Effector memory CD4-positive, alpha-beta T cell (primary cell): ENCODE data around the gene DNAJC5.
"Not testable (repeated sequence)": the region's sequence is repeated elsewhere in the genome, so short reads cannot be mapped to it uniquely, and the experiment has no call there.

Experiments used
- DNase-seq, 3 donors: peaks; one replicate each; pipeline ENCODE4 v3.0.0-alpha.2; 2020
- H3K27ac ChIP-seq: 2 replicates; pipeline ENCODE4 v1.7.0; 2013; ENCODE audit warnings: mild to moderate bottlenecking, low read length, moderate library complexity; ENCODE audit not compliant: insufficient read depth, poor library complexity, severe bottlenecking
- H3K27me3 ChIP-seq: replicated peaks from 2 replicates; pipeline ENCODE4 v1.7.0; 2013; ENCODE audit warnings: mild to moderate bottlenecking, low read length; ENCODE audit not compliant: insufficient read depth, control insufficient read depth, poor library complexity, severe bottlenecking
- H3K36me3 ChIP-seq: 2 replicates; pipeline ENCODE4 v1.7.0; 2013; ENCODE audit warnings: mild to moderate bottlenecking, low read length, moderate library complexity; ENCODE audit not compliant: control insufficient read depth, insufficient read depth
- H3K4me1 ChIP-seq: 2 replicates; pipeline ENCODE4 v1.7.0; 2013; ENCODE audit warnings: low read length, mild to moderate bottlenecking; ENCODE audit not compliant: control insufficient read depth, insufficient read depth, poor library complexity, severe bottlenecking
- H3K4me3 ChIP-seq: 2 replicates; pipeline ENCODE4 v1.7.0; 2013; ENCODE audit warnings: low read length, low read depth, mild to moderate bottlenecking; ENCODE audit not compliant: insufficient read depth, poor library complexity, severe bottlenecking
- H3K9me3 ChIP-seq: 2 replicates; pipeline ENCODE4 v1.7.0; 2013; ENCODE audit warnings: mild to moderate bottlenecking, low read length, moderate library complexity; ENCODE audit not compliant: control insufficient read depth

DNAJC5 gene

DNA sequence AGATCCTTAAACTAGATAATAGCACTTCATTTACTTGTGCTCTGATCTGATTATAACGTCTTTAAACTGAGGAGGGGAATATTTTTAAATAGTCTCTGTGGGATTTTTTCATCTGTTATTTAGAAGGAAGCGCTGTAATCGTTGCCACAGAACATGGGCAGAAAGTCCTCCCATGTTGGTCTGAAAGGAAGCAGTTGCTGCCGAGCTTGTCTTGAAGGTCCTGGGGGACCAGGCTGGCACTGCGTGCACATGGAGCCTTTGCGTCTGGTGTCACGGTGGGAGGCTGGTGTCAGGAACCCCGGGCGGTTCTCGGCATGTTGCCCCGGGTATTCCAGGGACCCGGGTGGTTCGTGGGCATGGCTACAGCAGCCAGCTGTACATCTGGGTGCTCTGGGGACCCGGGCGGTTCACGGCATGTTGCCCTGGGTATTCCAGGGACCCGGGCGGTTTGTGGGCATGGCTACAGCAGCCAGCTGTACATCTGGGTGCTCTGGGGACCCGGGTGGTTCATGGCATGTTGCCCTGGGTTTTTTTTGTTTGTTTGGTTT, 18.4 kb upstream of the DNAJC5 start:
- peaks cover 50% of the 10 kb centered on the region for H3K36me3 ChIP-seq

DNA sequence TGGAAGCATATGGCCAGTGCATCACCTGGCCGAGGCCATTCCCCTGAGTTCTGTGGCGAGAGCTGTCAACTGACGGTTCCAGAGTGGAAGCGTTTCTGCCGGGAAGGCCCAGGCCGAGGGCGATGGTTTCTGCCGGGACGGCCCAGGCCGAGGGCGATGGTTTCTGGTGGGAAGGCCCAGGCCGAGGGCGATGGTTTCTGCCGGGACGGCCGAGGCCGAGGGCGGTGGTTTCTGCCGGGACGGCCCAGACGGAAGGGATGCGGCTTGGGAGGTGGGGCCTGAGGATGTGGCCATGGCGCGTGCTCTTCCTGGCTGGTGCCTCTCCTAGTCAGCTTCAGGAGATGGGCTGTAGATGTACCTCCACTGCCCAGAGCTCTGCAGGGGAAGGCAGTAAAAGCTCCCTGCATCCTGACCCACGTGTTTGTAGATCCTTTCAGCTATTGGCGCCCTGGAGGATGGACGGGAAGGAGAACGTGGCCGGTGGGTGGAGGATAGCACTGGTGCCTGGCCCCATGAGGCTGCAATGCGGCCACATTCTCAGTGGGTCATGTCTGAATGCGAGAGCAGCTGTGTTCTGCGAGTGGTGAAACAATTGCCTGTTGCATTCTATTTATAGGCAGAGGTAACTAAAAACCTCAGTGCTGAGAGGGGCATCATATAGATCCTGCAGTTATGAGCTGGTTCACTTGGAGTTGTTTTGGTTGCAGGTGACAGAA, 17.0 kb upstream of the DNAJC5 start:
- no peaks in the 10 kb centered on the region for H3K9me3 ChIP-seq
- no peak overlapping the region for H3K4me3 ChIP-seq
- H3K4me1 ChIP-seq: no peaks in the 10 kb centered on the region
- H3K27me3 ChIP-seq: no peaks in the 10 kb centered on the region
- DNase-seq: no peak
- H3K27ac ChIP-seq: no peak overlapping the region
- H3K36me3 ChIP-seq: peaks cover 45% of the 10 kb centered on the region

More for the DNA sequence above, 18.4 kb upstream of the DNAJC5 start:
- H3K4me3 ChIP-seq: no peak overlapping the region
- no peak for DNase-seq
- H3K4me1 ChIP-seq: no peaks in the 10 kb centered on the region
- H3K27ac ChIP-seq: no peak overlapping the region
- no peaks in the 10 kb centered on the region for H3K9me3 ChIP-seq
- H3K27me3 ChIP-seq: no peaks in the 10 kb centered on the region

DNA sequence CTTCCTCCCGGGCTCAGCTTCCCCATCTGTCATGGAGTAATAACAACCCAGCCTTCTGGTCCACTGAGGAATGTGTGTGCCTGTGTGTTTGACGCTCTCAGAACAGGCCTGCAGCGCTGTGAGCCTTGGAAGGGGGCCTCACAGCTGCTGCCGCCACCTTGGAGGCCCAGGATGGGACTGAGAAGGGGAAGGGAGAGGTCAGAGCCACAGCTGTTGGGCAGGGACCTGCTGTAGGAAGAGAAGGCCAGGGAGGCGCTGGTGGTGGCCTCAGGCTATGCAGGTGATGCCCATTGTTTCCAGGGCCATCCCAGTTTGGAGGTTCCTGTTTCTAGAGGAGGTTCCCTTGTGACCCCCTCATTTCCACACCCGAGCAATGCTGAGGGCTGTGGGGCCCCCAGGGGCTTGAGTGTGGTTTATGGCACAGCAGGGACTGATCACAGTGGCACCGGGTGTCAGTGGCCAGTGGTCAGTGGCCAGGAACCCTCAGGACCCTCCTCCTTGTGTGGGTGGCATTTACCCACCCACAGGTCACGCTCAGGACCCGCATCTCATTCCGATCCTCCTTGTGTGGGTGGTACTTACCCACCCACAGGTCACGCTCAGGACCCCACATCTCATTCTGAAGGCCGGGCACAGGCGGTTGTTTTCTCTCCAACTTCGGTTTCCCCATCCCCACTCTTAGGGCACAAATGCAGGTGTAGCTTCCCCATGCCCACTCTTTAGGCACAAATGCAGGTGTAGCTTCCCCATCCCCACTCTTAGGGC, 15.8 kb upstream of the DNAJC5 start:
- peaks cover 56% of the 10 kb centered on the region for H3K36me3 ChIP-seq
- no peak overlapping the region for H3K4me3 ChIP-seq
- no peaks in the 10 kb centered on the region for H3K27me3 ChIP-seq
- no peak for DNase-seq
- H3K27ac ChIP-seq: no peak overlapping the region
- H3K9me3 ChIP-seq: no peaks in the 10 kb centered on the region
- no peaks in the 10 kb centered on the region for H3K4me1 ChIP-seq

DNA sequence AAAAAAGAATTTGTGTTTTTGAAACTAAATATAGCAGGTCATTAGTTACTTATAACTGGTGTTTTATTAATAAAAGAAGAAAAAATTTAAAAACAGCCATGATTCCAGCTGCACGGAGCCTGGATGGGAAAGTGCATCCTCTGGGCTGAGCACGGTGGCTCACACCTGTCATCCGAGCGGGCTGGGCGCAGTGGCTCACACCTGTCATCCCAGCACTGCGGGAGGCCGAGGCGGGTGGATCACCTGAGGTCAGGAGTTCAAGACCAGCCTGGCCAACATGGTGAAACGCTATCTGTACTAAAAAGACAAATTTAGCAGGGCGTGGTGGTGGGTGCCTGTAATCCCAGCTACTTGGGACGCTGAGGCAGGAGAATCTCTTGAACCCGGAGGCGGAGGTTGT, 14.0 kb upstream of the DNAJC5 start:
- H3K4me1 ChIP-seq: not testable (repeated sequence)
- H3K36me3 ChIP-seq: peaks cover 54% of the 10 kb centered on the region

DNA sequence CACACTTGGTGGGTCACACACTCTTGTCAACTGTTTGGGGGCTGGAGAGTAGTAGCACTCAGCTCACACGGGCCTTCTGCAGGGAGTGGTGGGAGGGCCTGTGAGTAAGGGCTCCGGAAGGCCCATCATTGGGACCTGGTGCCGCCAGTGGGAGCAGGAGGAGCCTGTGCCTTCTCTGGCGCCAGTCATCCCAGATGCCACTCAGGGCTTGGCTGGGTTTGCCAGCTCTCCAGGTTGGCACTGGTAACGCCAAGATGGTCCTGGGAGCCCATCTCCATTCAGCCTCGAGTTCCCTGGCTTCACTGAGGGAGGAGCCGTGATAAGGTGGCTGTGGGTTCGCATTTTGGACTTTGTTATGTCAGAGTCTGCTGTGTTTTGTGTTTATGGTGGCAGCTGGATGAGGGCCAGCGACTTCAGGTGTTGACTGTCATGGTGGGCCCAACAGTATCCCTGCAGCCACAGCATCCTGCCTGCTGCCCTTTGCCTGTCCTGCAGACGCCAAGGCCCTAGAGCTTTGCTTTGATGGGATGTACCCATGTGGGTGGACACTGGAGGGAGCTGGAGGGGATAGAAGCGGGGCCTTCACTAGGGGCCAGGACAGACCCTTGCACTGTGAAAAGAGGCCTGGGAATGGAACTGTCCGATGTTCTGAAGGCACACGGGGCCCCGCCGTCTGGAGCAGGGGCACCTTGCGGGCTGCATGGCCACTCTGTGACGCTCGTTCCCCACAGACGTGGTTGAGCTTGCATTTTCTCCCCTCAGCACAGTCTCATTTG, 13.3 kb upstream of the DNAJC5 start:
- H3K36me3 ChIP-seq: peaks cover 48% of the 10 kb centered on the region
- H3K27me3 ChIP-seq: no peaks in the 10 kb centered on the region
- H3K4me1 ChIP-seq: no peaks in the 10 kb centered on the region
- H3K27ac ChIP-seq: no peak overlapping the region
- DNase-seq: no peak
- no peaks in the 10 kb centered on the region for H3K9me3 ChIP-seq
- H3K4me3 ChIP-seq: no peak overlapping the region

More for the DNA sequence above, 14.0 kb upstream of the DNAJC5 start:
- not testable (repeated sequence) for DNase-seq, H3K27me3 ChIP-seq, H3K4me3 ChIP-seq, H3K9me3 ChIP-seq, H3K27ac ChIP-seq

DNA sequence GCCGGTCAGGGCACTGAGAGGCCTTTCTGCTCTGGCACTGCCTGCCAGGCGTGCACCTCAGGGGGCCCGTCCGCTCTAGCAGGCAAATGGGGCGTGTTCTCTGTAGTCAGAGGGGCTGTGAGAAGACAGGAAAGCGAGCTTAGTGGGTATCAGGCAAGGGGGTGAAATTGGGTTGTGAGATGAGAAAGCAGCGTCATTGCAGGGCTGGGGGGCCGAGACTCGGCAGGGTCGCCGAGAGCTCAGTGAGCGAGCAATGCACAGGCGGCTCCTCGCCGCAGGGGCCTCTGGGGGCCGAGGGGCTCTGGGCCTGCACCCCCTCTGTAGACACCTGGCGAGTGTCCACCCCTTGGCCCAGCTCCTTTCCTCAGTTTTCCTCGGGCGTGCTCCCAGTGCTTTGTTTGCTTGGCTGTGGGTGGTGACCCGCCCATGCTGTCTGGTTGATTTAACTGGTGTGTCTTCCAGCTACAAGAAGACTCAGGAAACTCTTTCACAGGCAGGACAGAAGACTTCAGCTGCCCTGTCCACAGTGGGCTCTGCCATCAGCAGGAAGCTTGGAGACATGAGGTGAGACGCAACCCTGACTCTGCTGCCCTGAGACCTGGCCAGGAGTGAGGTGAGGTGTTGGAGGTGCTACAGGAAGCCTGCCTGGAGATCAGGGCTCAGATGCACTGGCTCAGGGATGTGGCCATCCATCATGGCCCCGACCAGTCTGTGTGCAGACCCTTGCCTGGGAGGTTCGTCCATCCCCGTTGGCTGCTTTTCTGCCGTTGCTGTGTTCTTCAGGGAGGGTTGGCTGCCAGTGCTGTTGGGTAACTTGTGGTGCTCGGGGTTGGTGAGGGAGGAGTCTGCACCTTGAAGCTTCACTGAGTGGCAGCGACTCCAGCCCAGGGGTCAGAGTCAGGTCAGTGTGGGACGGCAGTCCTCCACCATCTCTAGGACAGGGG, 12.4 kb upstream of the DNAJC5 start:
- H3K36me3 ChIP-seq: peaks cover 50% of the 10 kb centered on the region
- no peak overlapping the region for H3K4me3 ChIP-seq
- H3K9me3 ChIP-seq: no peaks in the 10 kb centered on the region
- H3K27ac ChIP-seq: no peak overlapping the region
- no peaks in the 10 kb centered on the region for H3K27me3 ChIP-seq
- H3K4me1 ChIP-seq: no peaks in the 10 kb centered on the region
- DNase-seq: no peak

DNA sequence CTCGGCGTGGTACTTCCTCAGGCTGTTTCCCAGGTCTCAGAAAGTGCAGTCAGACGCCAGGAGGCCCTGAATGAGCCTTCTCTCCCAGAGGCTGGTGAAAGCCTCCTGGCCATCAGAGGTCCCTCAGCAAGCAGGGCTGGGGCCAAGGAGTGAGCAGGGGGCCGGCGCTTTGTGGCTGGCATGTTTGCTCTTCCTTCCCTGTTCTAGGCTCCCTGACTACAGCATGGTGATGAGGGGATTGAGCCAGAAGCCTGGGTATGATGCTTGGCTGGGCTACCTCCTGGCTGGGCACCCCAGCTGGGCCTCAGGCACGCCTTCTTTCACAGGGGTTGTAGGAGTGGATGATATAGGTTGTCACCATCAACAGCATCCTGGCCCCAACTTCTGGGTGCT, 11.7 kb upstream of the DNAJC5 start:
- Histone ChIP-seq H3K27me3 (no peaks in the 10 kb centered on the region), H3K9me3 (no peaks in the 10 kb centered on the region), H3K27ac (no peak overlapping the region), H3K4me3 (no peak overlapping the region), H3K36me3 (peaks cover 50% of the 10 kb centered on the region), H3K4me1 (no peaks in the 10 kb centered on the region)
- no peak for DNase-seq

DNA sequence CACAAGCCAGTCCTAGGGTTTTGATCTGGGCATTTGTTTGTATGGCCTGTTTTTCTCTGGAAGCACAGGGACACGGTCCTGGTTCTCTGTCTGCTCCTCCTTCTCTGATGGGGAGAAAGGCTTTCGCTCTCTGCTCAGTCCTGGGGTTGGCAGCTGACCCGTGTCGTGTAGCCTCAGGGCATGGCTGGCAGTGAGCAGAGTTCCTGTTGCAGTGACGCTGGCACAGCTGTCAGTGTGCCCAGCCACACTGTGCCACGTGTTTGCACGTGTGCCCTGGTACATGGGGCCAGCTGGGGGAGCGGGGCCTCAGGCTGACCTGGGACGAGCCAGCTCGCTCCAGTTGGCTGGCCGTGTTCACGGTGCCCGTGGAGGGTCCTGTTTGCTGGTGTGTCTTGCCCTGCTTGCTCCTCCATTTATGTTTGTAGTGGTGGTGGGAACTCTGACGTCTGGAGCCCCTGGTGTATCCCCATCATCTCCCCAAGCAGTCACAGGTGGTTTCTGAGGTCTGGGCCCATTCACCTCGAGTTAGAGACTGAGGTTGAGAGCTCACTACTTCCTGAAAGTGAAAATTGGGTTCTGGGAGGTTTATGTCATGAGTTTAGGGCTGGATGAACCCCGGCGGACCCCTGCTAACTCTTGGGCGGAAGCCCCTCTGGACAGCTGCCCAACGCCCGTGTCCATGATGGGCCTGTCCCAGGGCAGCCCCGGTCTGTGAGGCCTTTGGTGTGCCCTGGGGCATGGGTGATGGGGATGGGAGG, 10.2 kb upstream of the DNAJC5 start:
- Histone ChIP-seq H3K4me1 (no peaks in the 10 kb centered on the region), H3K27me3 (no peaks in the 10 kb centered on the region), H3K36me3 (peaks cover 50% of the 10 kb centered on the region), H3K9me3 (no peaks in the 10 kb centered on the region), H3K4me3 (no peak overlapping the region), H3K27ac (no peak overlapping the region)
- DNase-seq: no peak
